Small intestine (tissue), 7 donors: ENCODE results near the gene GSTO1. TPM values are rescaled to one million over a fixed set of nuclear protein-coding genes. Genes with fewer than 3 reads are reported as not detected.

Source experiments
- DNase-seq, 2 donors: peaks; one replicate each; pipeline versions ENCODE4 v3.0.0 to v3.0.0-alpha.2; 2013
- FAIRE-seq: peaks from 2 replicates; lab custom pipeline; 2012; peaks lifted over from hg19 to GRCh38; lab: Jason Lieb, UNC
- H3K27ac ChIP-seq, 3 donors: one replicate each; pipeline ENCODE4 v1.5.1; 2013; ENCODE audit warnings: low read length in 2 of 3, mild to moderate bottlenecking in 2 of 3, control low read depth in 1 of 3, inconsistent platforms in 1 of 3, low read depth in 1 of 3, moderate library complexity in 1 of 3
- H3K27me3 ChIP-seq, 3 donors: one replicate each; pipeline ENCODE4 v1.6.1; 2013; ENCODE audit warnings: low read length in 3 of 3, inconsistent platforms in 1 of 3; ENCODE audit not compliant: control insufficient read depth in 3 of 3, insufficient read depth in 3 of 3
- H3K36me3 ChIP-seq, 3 donors: one replicate each; pipeline ENCODE4 v1.6.1; 2013; ENCODE audit warnings: low read length in 3 of 3, inconsistent platforms in 1 of 3, low read depth in 1 of 3, mild to moderate bottlenecking in 1 of 3, moderate library complexity in 1 of 3; ENCODE audit not compliant: control insufficient read depth in 3 of 3, insufficient read depth in 2 of 3
- H3K4me1 ChIP-seq, 3 donors: one replicate each; pipeline ENCODE4 v1.6.1; 2013; ENCODE audit warnings: low read length in 2 of 3, inconsistent platforms in 1 of 3, low read depth in 1 of 3, mild to moderate bottlenecking in 1 of 3, moderate library complexity in 1 of 3; ENCODE audit not compliant: control insufficient read depth in 3 of 3, insufficient read depth in 2 of 3
- H3K4me3 ChIP-seq, 3 donors: one replicate each; pipeline ENCODE4 v1.5.1; 2013; ENCODE audit warnings: low read length in 3 of 3, control low read depth in 1 of 3, inconsistent platforms in 1 of 3, low read depth in 1 of 3, mild to moderate bottlenecking in 1 of 3, moderate library complexity in 1 of 3
- H3K9me3 ChIP-seq, 2 donors: one replicate each; pipeline ENCODE4 v1.6.1; 2013; ENCODE audit warnings: low read depth in 1 of 2, low read length in 1 of 2; ENCODE audit not compliant: control insufficient read depth in 2 of 2, insufficient read depth in 1 of 2
- WGBS, 3 donors: extraction: QIAGEN DNeasy Blood & Tissue Kit; methylation state at CpG; one replicate each; pipeline ENCODE4 v1.1.7; 2013; 5-methylcytosine and 5-hydroxymethylcytosine counted together
- polyA plus RNA-seq, 4 donors: library from polyadenylated mRNA; stranded (reverse) in 3 of 4; unstranded in 1 of 4; fragments of 200-250 nt in 3 of 4; fragments of 120-200 nt in 1 of 4; gene quantifications; one replicate each; pipeline versions ENCODE4 v1.2.1 to v1.2.3, GENCODE V29; 2013
- donor health status: healthy with polysubstance abuse.
- donor health status: control.
- donor health status: control.
- donor health status: Bipolar disorder and iron deficiency.
- donor health status: healthy.

The GSTO1 gene
- polyA plus RNA-seq, 4 donors: 173 to 422 (median 223) TPM

DNA sequence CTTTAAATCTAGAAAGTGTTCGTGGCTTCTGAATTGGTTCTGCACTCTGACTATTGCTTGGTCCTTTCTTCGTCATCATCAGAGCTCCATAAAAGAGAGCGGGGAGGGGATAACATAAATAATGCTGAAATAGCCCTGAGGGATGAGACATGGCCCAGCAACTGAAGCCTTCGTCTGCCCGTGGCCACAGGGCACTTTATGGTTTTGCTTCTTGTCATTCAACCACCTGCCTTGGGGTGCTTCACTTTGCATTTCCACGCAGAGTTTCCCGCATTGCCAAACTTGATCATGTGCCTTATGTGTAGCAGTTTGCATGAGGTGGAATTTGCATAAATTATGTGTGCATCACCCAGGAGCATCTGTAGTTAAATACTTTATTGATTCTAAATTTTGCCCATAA lies 30.2 kb downstream of the GSTO1 start:
- Histone ChIP-seq H3K4me1 (no peaks in the 10 kb centered on the region), H3K27me3 (no peaks in the 10 kb centered on the region), H3K27ac (no peak overlapping the region), H3K36me3 (peaks cover 0 to 14% (median 0%) of the 10 kb centered on the region in 3 donors), H3K4me3 (no peak overlapping the region), H3K9me3 (no peaks in the 10 kb centered on the region)
- no peak for FAIRE-seq
- DNase-seq: no peak
- WGBS, 3 donors: 81 to 93% (median 86%) methylated on average over 7 of the region's 7 CpGs

DNA sequence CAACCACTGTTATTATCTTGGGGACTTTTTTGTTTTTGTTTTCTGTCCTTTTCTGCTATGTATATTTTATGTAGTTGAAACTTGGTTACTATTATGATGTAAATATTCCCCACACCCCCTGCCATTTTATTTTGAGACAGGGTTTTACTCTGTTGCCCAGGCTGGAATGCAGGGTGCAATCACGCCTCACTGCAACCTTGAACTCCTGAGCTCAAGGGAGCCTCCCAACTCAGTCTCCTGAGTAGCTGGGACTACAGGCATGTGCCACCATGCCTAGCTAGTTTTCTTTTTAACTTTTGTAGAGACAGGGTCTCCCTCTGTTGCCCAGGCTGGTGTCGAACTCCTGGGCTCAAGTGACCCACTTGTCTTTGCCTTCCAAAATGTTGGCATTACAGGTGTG lies 32.2 kb downstream of the GSTO1 start:
- FAIRE-seq (no peak), DNase-seq (no peak)
- no peaks in the 10 kb centered on the region for H3K27me3 ChIP-seq
- WGBS, 3 donors: 76 to 78% (median 77%) methylated on average over 2 of the region's 2 CpGs
- no peak overlapping the region for H3K4me3 ChIP-seq
- no peak overlapping the region for H3K27ac ChIP-seq
- no peaks in the 10 kb centered on the region for H3K4me1 ChIP-seq
- H3K9me3 ChIP-seq: no peaks in the 10 kb centered on the region
- peaks cover 0 to 12% (median 0%) of the 10 kb centered on the region in 3 donors for H3K36me3 ChIP-seq

DNA sequence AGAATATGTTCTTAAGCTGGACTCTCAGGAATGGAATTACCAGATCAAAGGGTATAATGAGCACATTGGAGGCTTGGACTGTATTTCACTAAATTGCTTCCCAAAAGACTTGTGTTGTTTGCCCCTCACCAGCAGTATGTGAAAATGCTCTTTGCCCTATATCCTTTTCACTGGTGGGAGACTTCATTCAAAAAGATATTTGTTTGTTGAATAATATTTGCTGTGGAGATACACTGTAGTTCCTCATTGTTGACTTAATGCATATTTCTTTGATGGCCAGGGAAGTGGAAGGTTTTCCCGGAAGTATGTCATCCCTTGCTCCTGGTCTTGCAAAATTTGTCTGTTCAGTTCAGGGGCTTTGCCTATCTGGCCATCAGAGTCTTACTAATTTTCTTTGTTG lies 33.7 kb downstream of the GSTO1 start:
- DNase-seq (no peak), FAIRE-seq (no peak)
- Histone ChIP-seq H3K36me3 (peaks cover 0 to 16% (median 0%) of the 10 kb centered on the region in 3 donors), H3K4me3 (no peak overlapping the region), H3K27me3 (no peaks in the 10 kb centered on the region), H3K9me3 (no peaks in the 10 kb centered on the region), H3K4me1 (no peaks in the 10 kb centered on the region), H3K27ac (no peak overlapping the region)
- 56 to 71% (median 60%) methylated on average over 1 of the region's 1 CpG for WGBS, 3 donors

DNA sequence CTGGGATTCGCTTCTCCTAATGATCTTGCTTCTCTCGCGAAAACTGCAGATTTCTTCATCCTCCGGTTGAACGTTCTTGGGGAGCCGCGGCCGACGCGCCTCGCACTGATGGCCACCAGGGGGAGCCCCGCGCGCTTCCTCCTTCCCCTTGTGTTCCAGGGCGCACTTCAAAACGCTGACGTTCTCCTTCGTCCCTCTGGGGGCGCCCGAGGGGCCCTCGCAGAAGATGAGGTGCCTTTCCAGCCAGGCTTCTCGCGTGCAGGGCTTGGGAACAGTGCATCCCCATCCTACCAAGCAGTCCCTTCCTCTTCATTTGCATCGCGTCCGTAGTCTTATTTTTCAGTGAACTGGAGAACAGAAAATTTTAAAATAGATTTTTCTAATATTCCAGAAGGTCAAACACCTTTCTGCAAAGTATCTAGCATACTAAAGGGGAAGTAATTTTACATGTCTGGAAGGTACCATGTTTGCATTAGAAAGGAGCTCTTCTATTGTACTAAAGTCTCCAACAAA lies 36.8 kb downstream of the GSTO1 start:
- FAIRE-seq: no peak
- DNase-seq: peak; percentile 88 to 93
- H3K4me1 ChIP-seq: no peaks in the 10 kb centered on the region
- no peaks in the 10 kb centered on the region for H3K9me3 ChIP-seq
- no peak overlapping the region for H3K4me3 ChIP-seq
- 2 to 7% (median 4%) methylated on average over 26 of the region's 26 CpGs for WGBS, 3 donors
- no peaks in the 10 kb centered on the region for H3K27me3 ChIP-seq
- H3K36me3 ChIP-seq: peaks cover 0 to 9% (median 0%) of the 10 kb centered on the region in 3 donors
- H3K27ac ChIP-seq: no peak overlapping the region

DNA sequence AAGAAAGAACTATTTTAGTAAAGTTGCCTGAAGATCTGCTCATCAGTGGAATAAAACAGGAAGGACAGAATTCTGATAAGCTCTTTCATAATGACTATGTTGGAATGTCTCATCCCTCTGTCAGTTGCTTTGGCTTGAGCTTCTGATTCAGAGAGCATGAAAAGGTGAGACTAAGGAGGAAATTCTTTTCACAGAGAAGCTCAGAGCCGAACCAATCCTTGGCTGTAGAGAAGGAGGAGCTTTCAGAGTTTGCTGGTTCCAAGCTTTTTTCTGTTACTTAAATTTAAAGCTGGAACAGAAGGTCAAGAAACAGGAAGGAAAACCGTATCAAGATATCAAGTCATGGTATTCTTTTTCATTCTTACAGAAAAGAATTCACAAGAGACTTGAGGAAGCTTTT lies 38.3 kb downstream of the GSTO1 start:
- no peak for FAIRE-seq
- Histone ChIP-seq H3K27me3 (no peaks in the 10 kb centered on the region), H3K4me1 (no peaks in the 10 kb centered on the region), H3K4me3 (no peak overlapping the region), H3K9me3 (no peaks in the 10 kb centered on the region), H3K27ac (no peak overlapping the region), H3K36me3 (peaks cover 0 to 6% (median 0%) of the 10 kb centered on the region in 3 donors)
- WGBS, 3 donors: 64 to 72% (median 65%) methylated on average over 2 of the region's 2 CpGs
- DNase-seq: no peak

DNA sequence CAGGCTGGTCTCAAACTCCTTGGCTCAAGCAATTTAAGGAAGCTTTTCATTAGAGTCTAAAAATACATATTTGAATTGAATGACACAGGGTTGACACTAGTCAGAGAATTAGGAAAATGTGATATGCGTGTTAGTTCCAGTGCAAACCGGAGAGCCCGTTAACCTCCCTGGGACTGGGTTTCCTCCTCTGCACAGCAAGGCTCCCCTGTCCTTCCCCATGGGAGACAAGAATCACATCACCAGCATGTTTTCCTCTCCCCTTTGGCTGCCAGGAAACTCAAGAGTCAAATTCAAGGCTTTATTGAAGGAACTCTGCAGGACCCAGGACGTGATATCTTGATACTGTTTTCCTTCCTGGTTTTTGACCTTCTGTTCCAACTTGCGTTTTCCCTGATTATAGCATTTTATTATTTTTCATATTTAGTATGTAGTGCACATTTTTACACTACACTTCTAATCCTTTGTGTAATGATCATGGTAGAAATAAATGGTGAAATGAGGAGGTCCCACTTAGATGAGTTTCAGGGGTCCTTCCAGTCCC lies 39.2 kb downstream of the GSTO1 start:
- Histone ChIP-seq H3K4me1 (no peaks in the 10 kb centered on the region), H3K27me3 (no peaks in the 10 kb centered on the region), H3K27ac (no peak overlapping the region), H3K36me3 (peaks cover 0 to 7% (median 0%) of the 10 kb centered on the region in 3 donors), H3K4me3 (no peak overlapping the region), H3K9me3 (no peaks in the 10 kb centered on the region)
- FAIRE-seq (no peak), DNase-seq (no peak)
- 87 to 89% (median 89%) methylated on average over 5 of the region's 5 CpGs for WGBS, 3 donors

DNA sequence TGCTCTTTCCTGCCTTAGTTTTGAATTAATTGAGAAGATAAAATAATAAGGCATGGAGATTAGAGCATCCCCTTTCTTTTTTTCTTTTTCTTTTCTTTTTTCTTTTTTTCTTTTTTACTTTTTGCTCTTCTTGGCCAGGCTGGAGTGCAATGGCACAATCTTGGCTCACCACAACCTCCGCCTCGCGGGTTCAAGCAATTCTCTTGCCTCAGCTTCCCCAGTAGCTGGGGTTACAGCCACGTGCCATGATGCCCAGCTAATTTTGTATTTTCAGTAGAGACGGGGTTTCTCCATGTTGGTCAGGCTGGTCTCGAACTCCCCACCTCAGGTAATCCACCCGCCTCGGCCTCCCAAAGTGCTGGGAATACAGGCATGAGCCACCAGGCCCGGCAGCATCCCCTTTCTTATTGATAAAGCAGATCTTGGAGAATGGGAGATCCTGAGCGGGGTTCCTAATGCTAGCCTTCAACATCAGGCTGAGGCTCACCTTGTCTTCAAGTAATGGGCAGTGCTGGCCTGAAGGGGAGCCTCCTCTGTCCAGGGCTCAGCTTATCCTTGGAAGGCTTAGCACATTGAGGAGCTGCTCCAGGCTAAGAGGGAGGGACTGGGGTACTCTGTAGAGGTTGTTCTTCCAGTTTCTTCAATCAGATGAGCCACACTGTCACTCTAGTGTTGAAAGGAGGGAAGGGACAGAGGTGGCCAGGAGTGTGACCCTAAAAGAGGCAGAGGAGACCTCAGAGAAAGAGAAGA lies 42.2 kb downstream of the GSTO1 start:
- H3K27ac ChIP-seq: no peak overlapping the region
- peaks cover 0 to 26% (median 0%) of the 10 kb centered on the region in 3 donors for H3K36me3 ChIP-seq
- no peaks in the 10 kb centered on the region for H3K27me3 ChIP-seq
- no peak overlapping the region for H3K4me3 ChIP-seq
- H3K4me1 ChIP-seq: peaks cover 0 to 7% (median 0%) of the 10 kb centered on the region in 3 donors
- 88 to 96% (median 95%) methylated on average over 10 of the region's 10 CpGs for WGBS, 3 donors
- H3K9me3 ChIP-seq: no peaks in the 10 kb centered on the region
- FAIRE-seq: no peak
- no peak for DNase-seq

DNA sequence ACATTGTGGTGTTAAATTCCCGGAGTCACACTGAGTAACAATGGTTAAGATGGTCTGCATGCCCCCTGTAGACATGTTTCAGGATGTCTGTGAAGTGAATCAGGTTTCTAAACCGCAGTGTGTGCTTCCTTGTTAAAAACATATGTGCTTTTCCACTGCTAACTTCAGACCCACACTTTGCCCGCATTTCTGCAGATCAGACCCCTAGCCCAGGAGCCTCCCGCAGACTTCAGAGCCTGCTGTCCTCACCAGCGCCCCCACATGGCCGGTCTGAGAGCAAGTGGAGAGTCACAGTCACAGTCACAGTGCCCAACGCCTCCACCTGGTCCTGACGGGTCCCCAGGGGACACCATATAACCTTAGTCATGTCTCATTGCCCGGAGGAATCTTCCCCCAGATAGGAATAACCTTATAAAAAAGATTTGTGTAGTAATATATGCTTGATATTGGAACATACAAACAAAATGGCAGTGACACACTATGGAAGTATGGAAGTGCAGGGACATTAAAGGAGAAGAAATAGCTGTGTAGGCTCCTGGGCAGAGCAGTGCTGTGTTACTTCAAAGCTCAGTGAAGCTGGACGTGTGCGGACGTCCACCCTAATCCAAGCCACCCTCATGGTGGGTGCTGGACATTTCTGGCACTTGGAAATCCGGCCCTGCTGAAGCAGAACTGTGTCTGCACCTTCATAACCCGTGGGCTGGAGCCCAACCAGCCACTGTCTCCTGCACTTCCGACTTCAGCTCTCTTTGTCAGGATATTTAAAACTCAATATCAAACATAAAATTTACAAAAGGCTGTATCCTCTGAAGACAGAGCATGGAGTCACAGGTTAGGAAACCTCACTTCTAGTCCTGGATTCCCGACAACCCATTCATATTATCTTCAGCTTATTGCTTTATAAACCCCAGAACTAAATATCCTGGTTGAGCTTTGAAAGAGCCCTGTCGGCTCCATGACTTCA lies 43.3 kb downstream of the GSTO1 start:
- no peak for FAIRE-seq
- Histone ChIP-seq H3K27ac (no peak overlapping the region), H3K9me3 (no peaks in the 10 kb centered on the region), H3K4me3 (no peak overlapping the region), H3K4me1 (peaks cover 0 to 7% (median 0%) of the 10 kb centered on the region in 3 donors), H3K36me3 (peaks cover 0 to 19% (median 0%) of the 10 kb centered on the region in 3 donors), H3K27me3 (no peaks in the 10 kb centered on the region)
- DNase-seq: no peak
- WGBS, 3 donors: 67 to 76% (median 75%) methylated on average over 17 of the region's 17 CpGs
